HG03342 (cell line): ENCODE measurements around the gene PRPS1.
"Not testable (repeated sequence)": the region's sequence is repeated elsewhere in the genome, so short reads cannot be mapped to it uniquely, and the experiment has no call there.

ENCODE experiments used
- ATAC-seq: cut with Tn5 transposase; IDR thresholded peaks from one replicate; pipeline ENCODE4 v1.9.1; 2021; ENCODE audit warnings: mild to moderate bottlenecking, moderate library complexity; ENCODE audit not compliant: unreplicated experiment

Gene PRPS1

DNA sequence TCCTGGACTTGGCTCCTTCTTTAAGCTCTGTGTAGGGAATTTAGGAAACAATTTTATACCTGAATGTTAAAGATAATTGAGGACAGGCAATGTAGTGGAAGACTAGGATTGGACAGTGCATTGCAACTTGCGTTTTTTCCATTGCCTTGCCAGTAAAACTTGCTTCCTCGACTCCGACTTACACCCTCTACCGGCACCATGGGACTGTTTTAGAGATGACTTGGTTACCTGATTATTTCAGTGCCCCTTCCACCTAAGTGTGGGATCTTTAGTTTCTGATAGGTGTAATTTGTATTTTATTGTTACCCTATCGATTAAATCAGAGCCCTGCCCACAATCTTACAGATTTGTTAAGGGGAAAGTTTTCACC lies 1.2 kb downstream of the PRPS1 start:
- no peak for ATAC-seq

DNA sequence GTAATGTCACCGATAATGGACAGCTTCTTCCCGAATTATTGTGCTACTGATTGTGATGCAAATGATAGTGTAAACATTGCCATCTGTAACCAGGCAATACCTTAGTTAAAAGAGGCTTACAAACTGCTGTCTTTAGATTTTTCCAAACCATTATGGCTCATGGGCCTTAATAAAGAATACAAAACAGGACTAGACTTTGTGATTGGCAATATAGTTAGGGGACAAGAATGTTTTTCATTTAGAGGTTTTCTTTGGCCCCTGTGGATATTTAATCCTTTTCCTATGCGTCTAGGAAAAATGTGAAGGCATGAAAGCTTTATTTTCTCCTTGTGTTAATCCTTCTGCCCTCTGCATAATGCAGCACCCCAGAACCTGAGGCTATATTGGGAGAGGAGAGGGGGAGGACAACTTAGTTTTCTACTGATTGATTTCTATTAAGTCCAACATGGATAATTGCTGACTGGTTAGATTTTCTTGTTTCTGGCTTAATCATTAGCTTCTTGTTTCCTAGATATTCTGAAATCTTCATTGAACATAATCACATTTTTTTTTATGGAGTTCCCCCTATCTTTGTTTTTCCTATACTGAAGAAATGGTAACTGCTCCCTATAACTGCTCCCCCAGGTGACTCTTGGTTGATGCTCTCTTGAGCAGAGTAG lies 1.9 kb downstream of the PRPS1 start:
- ATAC-seq, result no peak

GRCh38 chrX:107632346-107632745 lies 4.0 kb downstream of the PRPS1 start:
- no peak for ATAC-seq

GRCh38 chrX:107646735-107647134 lies 18.4 kb downstream of the PRPS1 start:
- no peak for ATAC-seq

- no peak for ATAC-seq
Observed at GRCh38 chrX:107648332-107648731, 20.0 kb downstream of the PRPS1 start.

DNA sequence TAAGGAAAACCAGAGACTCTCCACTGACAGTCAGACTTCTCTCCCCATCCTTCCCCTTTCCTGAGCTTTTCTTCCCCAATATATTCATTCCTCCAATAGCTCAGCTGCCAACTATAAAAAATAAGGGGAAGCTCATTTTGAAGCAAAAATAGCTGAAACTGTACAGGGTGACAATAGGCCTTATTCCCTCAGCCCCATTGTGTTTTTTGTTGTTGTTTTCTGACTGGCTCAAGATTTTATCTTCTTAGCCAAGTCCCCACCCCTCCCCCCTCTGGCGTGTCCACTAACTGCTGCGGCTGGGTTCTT lies 26.2 kb downstream of the PRPS1 start:
- ATAC-seq, result no peak

DNA sequence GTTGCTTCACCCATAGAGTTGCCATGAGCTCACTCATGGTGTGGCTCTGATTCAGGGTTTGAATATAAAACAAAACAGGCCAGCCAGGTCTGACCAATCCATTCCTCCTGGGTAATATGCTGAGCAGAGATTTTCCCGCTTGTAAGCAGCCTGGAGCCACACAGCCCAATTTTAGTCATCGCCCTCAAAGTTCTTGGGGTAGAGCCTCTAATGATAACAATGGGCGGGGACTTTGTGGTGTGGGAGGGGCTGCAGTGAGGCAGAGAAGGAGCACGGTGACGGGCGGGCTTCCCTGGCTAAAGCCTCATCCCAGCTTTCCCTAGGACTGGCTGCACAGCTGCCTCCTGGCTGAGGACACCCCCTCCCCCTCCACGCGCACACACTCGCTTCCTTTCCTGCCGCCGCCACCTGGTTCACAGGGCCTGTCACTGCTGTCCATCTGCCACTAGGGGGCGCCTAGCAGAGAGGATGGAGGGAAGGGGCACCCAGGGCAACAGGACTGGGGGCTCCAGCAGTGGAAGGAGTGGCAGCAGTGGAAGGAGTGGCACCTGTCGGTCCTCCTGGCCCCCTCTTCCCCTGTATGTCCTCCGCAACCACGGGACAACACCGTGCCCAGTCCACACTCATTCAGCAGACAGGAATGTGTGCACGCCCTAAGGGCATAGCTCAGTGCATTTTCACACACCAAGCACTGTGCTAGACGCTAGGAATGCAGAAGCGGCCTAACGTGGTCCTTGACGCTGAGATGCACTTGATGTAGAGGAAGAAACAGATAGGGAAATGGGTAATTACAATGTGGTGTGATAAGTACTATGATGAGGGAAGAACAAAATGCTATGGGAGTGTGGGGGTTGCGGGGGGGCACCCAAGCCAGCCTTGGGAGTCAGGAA lies 26.8 kb downstream of the PRPS1 start:
- peak; percentile 81 for ATAC-seq

- ATAC-seq, result no peak
Observed at GRCh38 chrX:107656978-107657377, 28.7 kb downstream of the PRPS1 start.

DNA sequence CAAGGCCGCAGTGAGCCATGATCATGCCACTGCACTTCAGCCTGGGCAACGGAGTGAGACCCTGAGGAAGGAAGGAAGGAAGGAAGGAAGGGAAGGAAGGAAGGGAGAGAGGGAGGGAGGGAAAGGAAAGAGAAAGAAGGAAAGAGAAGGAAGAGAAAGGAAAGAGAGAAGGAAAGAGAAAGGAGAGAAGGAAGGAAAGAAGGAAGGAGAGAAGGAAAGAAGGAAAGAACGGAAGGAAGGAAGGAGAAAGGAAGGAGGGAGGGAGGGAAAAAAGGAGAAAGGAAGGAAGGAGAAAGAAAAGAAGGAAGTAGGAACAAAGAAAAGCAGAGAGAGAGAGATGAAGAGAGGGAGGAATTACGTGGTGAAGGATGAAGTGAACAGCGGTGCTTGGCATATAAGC lies 30.4 kb downstream of the PRPS1 start:
- ATAC-seq, result no peak

DNA sequence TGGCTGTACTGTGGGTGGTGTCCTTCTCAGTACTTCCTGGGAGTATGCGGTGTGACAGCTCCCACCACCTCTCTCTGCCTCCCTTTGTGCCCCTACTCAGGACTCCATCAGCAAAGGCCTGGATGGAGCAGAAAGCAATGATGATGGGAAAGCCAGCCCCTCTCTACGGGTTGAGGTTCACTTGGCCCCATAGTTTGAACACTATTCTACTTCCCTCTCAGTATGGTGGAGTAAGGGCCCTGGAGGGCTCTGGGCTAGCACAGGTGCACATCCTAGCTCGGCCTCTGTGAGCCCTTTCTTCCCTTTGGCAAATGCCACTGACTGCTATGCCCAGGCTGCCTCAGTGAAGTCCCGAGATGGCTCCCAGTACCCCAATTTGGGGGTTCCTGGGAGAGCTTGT lies 31.0 kb downstream of the PRPS1 start:
- no peak for ATAC-seq

GRCh38 chrX:107659768-107660167 lies 31.5 kb downstream of the PRPS1 start:
- no peak for ATAC-seq

GRCh38 chrX:107662145-107662544 lies 33.8 kb downstream of the PRPS1 start:
- no peak for ATAC-seq

- ATAC-seq, result no peak
Observed at GRCh38 chrX:107662824-107663223, 34.5 kb downstream of the PRPS1 start.

- no peak for ATAC-seq
Observed at GRCh38 chrX:107666931-107667330, 38.6 kb downstream of the PRPS1 start.

- ATAC-seq, result no peak
Observed at GRCh38 chrX:107667426-107667825, 39.1 kb downstream of the PRPS1 start.

GRCh38 chrX:107668710-107669109 lies 40.4 kb downstream of the PRPS1 start:
- ATAC-seq, result not testable (repeated sequence)

GRCh38 chrX:107669261-107669660 lies 41.0 kb downstream of the PRPS1 start:
- no peak for ATAC-seq

- no peak for ATAC-seq
Observed at GRCh38 chrX:107669885-107670628, 41.7 kb downstream of the PRPS1 start.

- not testable (repeated sequence) for ATAC-seq
Observed at GRCh38 chrX:107671256-107671655, 42.9 kb downstream of the PRPS1 start.

DNA sequence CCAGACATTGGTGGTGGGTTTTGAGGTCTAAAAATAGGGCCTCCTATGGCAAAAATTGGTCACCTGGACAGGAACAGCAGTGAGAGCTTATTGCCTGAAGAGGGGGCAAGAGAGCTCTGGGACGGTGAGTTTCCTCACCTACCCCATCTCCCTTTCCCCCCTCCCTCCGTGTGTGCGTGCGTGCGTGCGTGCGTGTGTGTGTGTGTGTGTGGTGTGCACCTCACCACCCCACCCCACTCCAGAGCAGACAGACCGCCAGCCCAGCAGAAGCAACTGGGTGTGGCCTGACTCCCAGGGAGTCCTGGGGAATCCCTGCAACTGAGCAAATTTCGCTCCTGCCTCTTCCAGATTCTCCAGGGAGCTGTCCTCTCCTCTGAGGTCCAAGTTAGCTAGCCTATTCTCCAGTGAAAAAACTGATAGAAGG lies 44.7 kb downstream of the PRPS1 start:
- ATAC-seq, result no peak

DNA sequence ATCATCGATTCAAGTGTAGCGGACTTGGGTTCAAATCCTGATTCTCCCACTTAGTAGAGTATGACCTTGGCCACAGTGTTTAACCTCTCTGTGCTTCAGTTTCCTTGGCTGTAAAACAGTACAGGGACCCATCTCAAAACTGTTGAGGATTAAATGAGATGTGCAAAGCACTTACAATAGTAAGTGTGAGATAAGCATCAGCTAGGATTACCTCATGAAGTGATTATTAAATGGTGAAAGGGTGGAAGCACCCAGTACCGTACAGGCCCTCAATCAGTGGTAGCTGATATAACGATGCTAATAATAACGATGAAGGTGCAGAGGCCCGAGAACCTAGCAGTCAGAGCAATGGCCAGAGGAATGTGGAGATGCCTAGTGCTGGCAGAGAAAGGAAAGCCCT lies 45.1 kb downstream of the PRPS1 start:
- ATAC-seq, result peak; percentile 0
